H9 (cell line): ENCODE measurements around the gene MEN1. TPM values are rescaled to one million over a fixed set of nuclear protein-coding genes. Genes with fewer than 3 reads are reported as not detected.

Experiments used
- DNase-seq: peaks from one replicate; pipeline ENCODE4 v3.0.0-alpha.2; 2017
- H2AFZ ChIP-seq: one replicate; pipeline ENCODE4 v1.6.1; 2013; ENCODE audit warnings: mild to moderate bottlenecking, low read length, control low read depth, moderate library complexity
- H2AK5ac ChIP-seq: 2 replicates; pipeline ENCODE4 v1.6.1; 2013; ENCODE audit warnings: low read length, control low read depth, mixed read lengths; ENCODE audit not compliant: insufficient read length
- H2BK120ac ChIP-seq: one replicate; pipeline ENCODE4 v1.6.1; 2013; ENCODE audit warnings: low read depth, mild to moderate bottlenecking, low read length, control low read depth, inconsistent platforms; ENCODE audit not compliant: poor library complexity, severe bottlenecking
- H2BK12ac ChIP-seq: 2 replicates; pipeline ENCODE4 v1.6.1; 2013; ENCODE audit warnings: low read length, control low read depth, mixed read lengths, low read depth; ENCODE audit not compliant: insufficient read length
- H2BK15ac ChIP-seq: 2 replicates; pipeline ENCODE4 v1.6.1; 2013; ENCODE audit warnings: low read depth, low read length, control low read depth
- H2BK20ac ChIP-seq: one replicate; pipeline ENCODE4 v1.6.1; 2013; ENCODE audit warnings: low read depth, mild to moderate bottlenecking, low read length, control low read depth, inconsistent platforms; ENCODE audit not compliant: poor library complexity, severe bottlenecking
- H2BK5ac ChIP-seq: 2 replicates; pipeline ENCODE4 v1.6.1; 2013; ENCODE audit warnings: low read length, control low read depth, mixed read lengths; ENCODE audit not compliant: insufficient read length
- H3K14ac ChIP-seq: 2 replicates; pipeline ENCODE4 v1.6.1; 2013; ENCODE audit warnings: low read length, control low read depth; ENCODE audit not compliant: insufficient read depth
- H3K18ac ChIP-seq: 2 replicates; pipeline ENCODE4 v1.6.1; 2013; ENCODE audit warnings: low read depth, mild to moderate bottlenecking, mixed read lengths, low read length, control low read depth; ENCODE audit not compliant: insufficient read length
- H3K23ac ChIP-seq: 2 replicates; pipeline ENCODE4 v1.6.1; 2013; ENCODE audit warnings: low read length, control low read depth, mixed read lengths, low read depth; ENCODE audit not compliant: insufficient read length
- H3K23me2 ChIP-seq: 2 replicates; pipeline ENCODE4 v1.6.1; 2013; ENCODE audit warnings: low read depth, mild to moderate bottlenecking, mixed read lengths, low read length, control low read depth; ENCODE audit not compliant: insufficient read length, poor library complexity, severe bottlenecking
- H3K27ac ChIP-seq: 2 replicates; pipeline ENCODE4 v1.5.1; 2013; ENCODE audit warnings: low read length, control low read depth, mixed read lengths, low read depth; ENCODE audit not compliant: insufficient read length
- H3K27me3 ChIP-seq: 2 replicates; pipeline ENCODE4 v1.6.1; 2013; ENCODE audit warnings: low read length, control low read depth, inconsistent platforms; ENCODE audit not compliant: insufficient read depth
- H3K4ac ChIP-seq: 2 replicates; pipeline ENCODE4 v1.6.1; 2013; ENCODE audit warnings: low read depth, mild to moderate bottlenecking, control low read depth, inconsistent platforms, low read length, moderate library complexity
- H3K4me1 ChIP-seq: 2 replicates; pipeline ENCODE4 v1.6.1; 2013; ENCODE audit warnings: low read length, control low read depth, inconsistent platforms; ENCODE audit not compliant: insufficient read depth
- H3K4me2 ChIP-seq: 2 replicates; pipeline ENCODE4 v1.6.1; 2013; ENCODE audit warnings: low read length, control low read depth, mixed read lengths; ENCODE audit not compliant: insufficient read length, insufficient read depth
- H3K56ac ChIP-seq: 2 replicates; pipeline ENCODE4 v1.6.1; 2013; ENCODE audit warnings: low read depth, mild to moderate bottlenecking, mixed read lengths, low read length, control low read depth; ENCODE audit not compliant: insufficient read length
- H3K79me1 ChIP-seq: 2 replicates; pipeline ENCODE4 v1.6.1; 2013; ENCODE audit warnings: low read depth, mild to moderate bottlenecking, moderate library complexity, low read length, control low read depth, inconsistent platforms; ENCODE audit not compliant: insufficient read depth, poor library complexity, severe bottlenecking
- H3K79me2 ChIP-seq: 2 replicates; pipeline ENCODE4 v1.6.1; 2013; ENCODE audit warnings: low read length, control low read depth, inconsistent platforms; ENCODE audit not compliant: insufficient read depth
- H3K9ac ChIP-seq: 2 replicates; pipeline ENCODE4 v1.6.1; 2013; ENCODE audit warnings: low read length, control low read depth, mixed read lengths; ENCODE audit not compliant: insufficient read length; ENCODE audit errors: extremely low read depth
- H3K9me3 ChIP-seq: one replicate; pipeline ENCODE4 v1.6.1; 2013; ENCODE audit warnings: low read depth, low read length, inconsistent platforms; ENCODE audit not compliant: control insufficient read depth
- H3T11ph ChIP-seq: one replicate; pipeline ENCODE4 v1.6.1; 2013; ENCODE audit warnings: mild to moderate bottlenecking, low read length, control low read depth, inconsistent platforms
- H4K20me1 ChIP-seq: one replicate; pipeline ENCODE4 v1.6.1; 2013; ENCODE audit not compliant: control insufficient read depth, insufficient read length, insufficient read depth
- H4K5ac ChIP-seq: 2 replicates; pipeline ENCODE4 v1.6.1; 2013; ENCODE audit warnings: low read depth, mild to moderate bottlenecking, mixed read lengths, low read length, control low read depth; ENCODE audit not compliant: insufficient read length
- H4K8ac ChIP-seq: replicated peaks from 2 replicates; pipeline ENCODE4 v1.6.1; 2013; ENCODE audit warnings: low read length, control low read depth, mixed read lengths, low read depth; ENCODE audit not compliant: insufficient read length
- H4K91ac ChIP-seq: 2 replicates; pipeline ENCODE4 v1.6.1; 2013; ENCODE audit warnings: low read depth, mild to moderate bottlenecking, moderate library complexity, mixed read lengths, low read length, control low read depth; ENCODE audit not compliant: insufficient read length
- H3K27ac Mint-ChIP-seq, 3 experiments: 2 replicates in 2 of 3; 3 replicates in 1 of 3; pipeline ENCODE4 v1.8.0; 2020 to 2021; ENCODE audit warnings: mixed read lengths in 3 of 3, mild to moderate bottlenecking in 1 of 3, moderate library complexity in 1 of 3
- H3K27me3 Mint-ChIP-seq: 2 replicates; pipeline ENCODE4 v1.8.0; 2021; ENCODE audit warnings: low read depth, mild to moderate bottlenecking, moderate library complexity, mixed read lengths
- H3K36me3 Mint-ChIP-seq, 3 experiments: 2 replicates in 2 of 3; 3 replicates in 1 of 3; pipeline ENCODE4 v1.8.0; 2020 to 2021; ENCODE audit warnings: low read depth in 3 of 3, mixed read lengths in 3 of 3; ENCODE audit not compliant: insufficient read depth in 1 of 3
- H3K4me1 Mint-ChIP-seq, 2 experiments: 2 replicates each; pipeline ENCODE4 v1.8.0; 2020; ENCODE audit warnings: mixed read lengths in 2 of 2
- H3K4me3 Mint-ChIP-seq, 2 experiments: 2 replicates in 1 of 2; 3 replicates in 1 of 2; pipeline ENCODE4 v1.8.0; 2020 to 2021; ENCODE audit warnings: mild to moderate bottlenecking in 2 of 2, mixed read lengths in 2 of 2, moderate library complexity in 1 of 2
- H3K9me3 Mint-ChIP-seq, 2 experiments: 2 replicates in 1 of 2; 3 replicates in 1 of 2; pipeline ENCODE4 v1.8.0; 2020; ENCODE audit warnings: mild to moderate bottlenecking in 2 of 2, mixed read lengths in 2 of 2, moderate library complexity in 1 of 2
- WGBS: extraction: QIAGEN DNeasy Blood & Tissue Kit; methylation state at CpG from one replicate; pipeline ENCODE4 v1.1.7; 2013; ENCODE audit warnings: missing lambda C conversion rate, low lambda C conversion rate, mixed read lengths; ENCODE audit not compliant: insufficient read length; ENCODE audit errors: extremely low coverage; 5-methylcytosine and 5-hydroxymethylcytosine counted together
- total RNA-seq: library from RNA; stranded (reverse); gene quantifications from 2 replicates; pipeline ENCODE4 v1.2.1, GENCODE V29; 2021
- TF ChIP-seq, protein P1 (sequence below): fragments of 200-600 bp; sonication (generic); conservative IDR thresholded peaks from 3 replicates; pipeline ENCODE4 v1.8.0; 2021; ENCODE audit warnings: antibody characterized with exemption, mild to moderate bottlenecking

MEN1 gene
- total RNA-seq, 1 experiment from 2014 or later, result 49.9 TPM

DNA sequence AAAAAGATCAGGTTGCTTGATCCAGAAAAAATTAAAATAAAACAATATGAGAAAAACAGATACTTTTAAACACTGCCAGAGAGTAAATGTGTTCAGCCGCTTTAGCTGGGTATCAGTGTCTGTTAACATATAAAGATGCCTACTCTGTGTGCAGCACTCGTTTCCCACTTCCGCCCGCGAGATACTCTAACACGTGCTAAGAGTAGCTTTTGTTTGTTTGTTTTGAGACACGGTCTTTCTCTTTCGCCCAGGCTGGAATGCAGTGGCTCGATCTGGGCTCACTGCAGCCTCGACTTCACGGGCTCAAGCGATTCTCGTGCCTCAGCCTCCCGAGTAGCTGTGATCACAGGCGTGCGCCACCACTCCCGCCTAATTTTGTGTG lies 531 bp upstream of the MEN1 start:
- peaks cover 6 to 7% of the 10 kb centered on the region in 2 experiments; a peak in 3 of 4 replicates for H3K4me1 Mint-ChIP-seq
- Histone ChIP-seq H3K27ac (no peak overlapping the region), H3K27me3 (no peaks in the 10 kb centered on the region), H2BK5ac (no peak overlapping the region), H3K4ac (no peak overlapping the region), H3K14ac (no peak overlapping the region), H3K79me2 (no peaks in the 10 kb centered on the region), H4K5ac (no peak overlapping the region), H2BK120ac (no peak overlapping the region), H2BK15ac (no peak overlapping the region), H4K91ac (no peak overlapping the region), H3K4me1 (no peaks in the 10 kb centered on the region), H3K23ac (no peak overlapping the region), H3K9me3 (no peaks in the 10 kb centered on the region), H4K8ac (no peak overlapping the region), H3K4me2 (peak overlapping the region; percentile 76), H3K23me2 (peaks cover 15% of the 10 kb centered on the region), H2BK20ac (no peak overlapping the region), H3T11ph (no peak overlapping the region), H4K20me1 (no peaks in the 10 kb centered on the region), H3K79me1 (no peaks in the 10 kb centered on the region), H2AK5ac (no peak overlapping the region), H3K18ac (peak overlapping the region; percentile 58), H2AFZ (peak overlapping the region; percentile 63), H2BK12ac (no peak overlapping the region), H3K9ac (no peak overlapping the region), H3K56ac (no peak overlapping the region)
- DNase-seq, result no peak
- no peaks in the 10 kb centered on the region; the same call in 1 of the 2 replicates for H3K27me3 Mint-ChIP-seq
- H3K27ac Mint-ChIP-seq, result peak overlapping the region; percentile 61 to 83 (median 62); a peak in 4 of 7 replicates
- WGBS, result no CpG with 5 or more reads among the region's 17 CpGs
- H3K9me3 Mint-ChIP-seq, result no peaks in the 10 kb centered on the region; a peak in 1 of 5 replicates
- TF ChIP-seq, protein P1, sequence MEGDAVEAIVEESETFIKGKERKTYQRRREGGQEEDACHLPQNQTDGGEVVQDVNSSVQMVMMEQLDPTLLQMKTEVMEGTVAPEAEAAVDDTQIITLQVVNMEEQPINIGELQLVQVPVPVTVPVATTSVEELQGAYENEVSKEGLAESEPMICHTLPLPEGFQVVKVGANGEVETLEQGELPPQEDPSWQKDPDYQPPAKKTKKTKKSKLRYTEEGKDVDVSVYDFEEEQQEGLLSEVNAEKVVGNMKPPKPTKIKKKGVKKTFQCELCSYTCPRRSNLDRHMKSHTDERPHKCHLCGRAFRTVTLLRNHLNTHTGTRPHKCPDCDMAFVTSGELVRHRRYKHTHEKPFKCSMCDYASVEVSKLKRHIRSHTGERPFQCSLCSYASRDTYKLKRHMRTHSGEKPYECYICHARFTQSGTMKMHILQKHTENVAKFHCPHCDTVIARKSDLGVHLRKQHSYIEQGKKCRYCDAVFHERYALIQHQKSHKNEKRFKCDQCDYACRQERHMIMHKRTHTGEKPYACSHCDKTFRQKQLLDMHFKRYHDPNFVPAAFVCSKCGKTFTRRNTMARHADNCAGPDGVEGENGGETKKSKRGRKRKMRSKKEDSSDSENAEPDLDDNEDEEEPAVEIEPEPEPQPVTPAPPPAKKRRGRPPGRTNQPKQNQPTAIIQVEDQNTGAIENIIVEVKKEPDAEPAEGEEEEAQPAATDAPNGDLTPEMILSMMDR, result no peak
- H3K4me3 Mint-ChIP-seq, result peak overlapping the region; percentile 92 to 96
- peaks cover 4 to 27% (median 22%) of the 10 kb centered on the region in 3 experiments; a peak in 6 of 7 replicates for H3K36me3 Mint-ChIP-seq
